Activated CD4-positive, alpha-beta T cell treated with anti-CD3 and anti-CD28 coated beads, Interleukin-2, amount 50 U/mL, for 16 hours (primary cell): Measurements from ENCODE around the gene CMKLR1.

Experiments used
- DNase-seq: peaks from one replicate; pipeline ENCODE4 v3.0.0-alpha.2; 2020

The CMKLR1 gene

GRCh38 chr12:108338915-108339657, at the start of gene CMKLR1:
TSS of gene CMKLR1 (minus strand) at chr12:108339311. CDS start at chr12:108293591, 45,720 bp downstream.
- no peak for DNase-seq

GRCh38 chr12:108387771-108388170, 48.7 kb upstream of the CMKLR1 start:
- DNase-seq, result no peak

GRCh38 chr12:108386709-108387360, 47.7 kb upstream of the CMKLR1 start:
- DNase-seq, result no peak

- DNase-seq, result no peak
Measured at GRCh38 chr12:108382437-108382801, 43.3 kb upstream of the CMKLR1 start.

GRCh38 chr12:108381787-108382436, 42.8 kb upstream of the CMKLR1 start:
- DNase-seq, result no peak

- DNase-seq, result no peak
Measured at GRCh38 chr12:108380382-108380781, 41.3 kb upstream of the CMKLR1 start.

- DNase-seq, result no peak
Measured at GRCh38 chr12:108379823-108380222, 40.7 kb upstream of the CMKLR1 start.

- DNase-seq, result no peak
Measured at GRCh38 chr12:108378926-108379325, 39.8 kb upstream of the CMKLR1 start.

- DNase-seq, result no peak
Measured at GRCh38 chr12:108377260-108377659, 38.1 kb upstream of the CMKLR1 start.

GRCh38 chr12:108375986-108376663, 37.0 kb upstream of the CMKLR1 start:
- no peak for DNase-seq

GRCh38 chr12:108374596-108375320, 35.6 kb upstream of the CMKLR1 start:
- DNase-seq, result no peak

- no peak for DNase-seq
Measured at GRCh38 chr12:108373111-108373510, 34.0 kb upstream of the CMKLR1 start.

- DNase-seq, result no peak
Measured at GRCh38 chr12:108371801-108372344, 32.8 kb upstream of the CMKLR1 start.

- no peak for DNase-seq
Measured at GRCh38 chr12:108370415-108370814, 31.3 kb upstream of the CMKLR1 start.

- no peak for DNase-seq
Measured at GRCh38 chr12:108369736-108370396, 30.8 kb upstream of the CMKLR1 start.

- no peak for DNase-seq
Measured at GRCh38 chr12:108368089-108368488, 29.0 kb upstream of the CMKLR1 start.

- DNase-seq, result no peak
Measured at GRCh38 chr12:108367436-108367835, 28.3 kb upstream of the CMKLR1 start.

GRCh38 chr12:108365324-108365723, 26.2 kb upstream of the CMKLR1 start:
- DNase-seq, result no peak

GRCh38 chr12:108364879-108365278, 25.8 kb upstream of the CMKLR1 start:
- no peak for DNase-seq

GRCh38 chr12:108363565-108363964, 24.5 kb upstream of the CMKLR1 start:
- no peak for DNase-seq

GRCh38 chr12:108363165-108363564, 24.1 kb upstream of the CMKLR1 start:
- no peak for DNase-seq

GRCh38 chr12:108361606-108362005, 22.5 kb upstream of the CMKLR1 start:
- no peak for DNase-seq
